Left hindlimb (tissue), 1 donor: ENCODE data around the gene KCNJ9.
A peak's percentile ranks its signal among the peaks of the same experiment; 100 is the strongest.

ENCODE experiments used
- DNase-seq: peaks from one replicate; pipeline ENCODE4 v3.0.0-alpha.2; 2018

KCNJ9 gene

DNA sequence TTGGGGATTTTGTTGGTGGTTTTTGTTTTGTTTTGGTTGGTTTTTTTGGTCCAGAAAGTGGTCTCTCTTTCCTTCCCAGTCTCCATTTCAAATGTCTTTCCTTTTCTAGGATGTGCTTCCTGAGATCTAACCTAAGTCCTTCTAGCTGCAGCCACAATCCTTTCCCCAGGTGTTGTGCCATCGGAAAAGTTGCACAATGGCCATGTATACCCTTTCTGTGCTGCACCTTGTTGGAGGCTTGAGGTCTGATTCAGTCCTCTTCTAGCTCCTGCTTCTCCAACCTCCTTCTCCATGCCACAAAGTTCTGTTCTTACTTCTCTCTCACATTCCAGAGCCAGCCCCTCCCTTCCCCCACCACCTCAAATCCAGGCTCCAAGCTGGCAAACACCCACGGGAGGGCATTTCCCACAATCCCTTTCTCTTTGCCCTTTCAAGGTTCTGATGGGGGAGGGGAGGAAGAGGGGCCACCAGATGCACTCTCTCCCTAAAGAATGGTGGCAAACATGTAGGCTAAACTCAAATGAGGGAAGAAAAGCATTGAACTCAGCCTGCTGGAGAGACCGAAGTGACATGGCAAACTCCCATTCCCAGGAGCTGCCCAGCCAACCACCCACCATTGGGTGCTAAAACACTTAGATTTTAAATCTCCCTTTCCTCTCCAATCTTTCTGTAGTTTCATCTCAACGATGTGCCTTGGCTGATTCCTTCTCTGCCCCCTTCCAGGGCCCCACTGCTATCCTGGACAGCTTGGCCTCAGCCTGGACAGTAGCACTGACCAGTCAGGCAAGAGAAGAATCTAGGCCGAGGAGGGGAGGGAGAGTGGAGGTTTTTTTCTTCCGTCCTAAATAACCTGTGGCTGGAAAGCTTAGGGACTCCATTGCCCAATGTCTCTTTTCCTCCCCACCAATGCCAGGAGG, 14.3 kb upstream of the KCNJ9 start:
- no peak for DNase-seq

DNA sequence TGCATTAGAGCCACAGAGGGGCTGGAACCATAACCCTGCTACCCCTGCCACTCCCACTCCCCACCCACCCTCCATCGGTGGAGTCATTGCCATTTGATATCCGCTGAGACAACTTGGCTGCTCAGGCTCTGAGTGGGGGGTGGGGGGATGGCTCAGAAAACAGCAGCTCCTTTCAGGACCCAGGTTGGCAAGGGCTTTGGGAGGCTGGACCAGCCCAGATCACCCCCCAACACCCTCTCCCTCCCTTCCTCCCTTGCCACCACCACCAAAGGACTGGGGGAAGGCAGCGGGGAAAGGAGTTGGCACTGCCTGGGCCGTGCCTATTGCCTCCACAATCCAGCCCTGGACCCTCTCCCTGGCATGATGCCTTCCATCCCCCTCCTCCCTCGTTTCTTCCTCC, 13.1 kb upstream of the KCNJ9 start:
- DNase-seq, result no peak

DNA sequence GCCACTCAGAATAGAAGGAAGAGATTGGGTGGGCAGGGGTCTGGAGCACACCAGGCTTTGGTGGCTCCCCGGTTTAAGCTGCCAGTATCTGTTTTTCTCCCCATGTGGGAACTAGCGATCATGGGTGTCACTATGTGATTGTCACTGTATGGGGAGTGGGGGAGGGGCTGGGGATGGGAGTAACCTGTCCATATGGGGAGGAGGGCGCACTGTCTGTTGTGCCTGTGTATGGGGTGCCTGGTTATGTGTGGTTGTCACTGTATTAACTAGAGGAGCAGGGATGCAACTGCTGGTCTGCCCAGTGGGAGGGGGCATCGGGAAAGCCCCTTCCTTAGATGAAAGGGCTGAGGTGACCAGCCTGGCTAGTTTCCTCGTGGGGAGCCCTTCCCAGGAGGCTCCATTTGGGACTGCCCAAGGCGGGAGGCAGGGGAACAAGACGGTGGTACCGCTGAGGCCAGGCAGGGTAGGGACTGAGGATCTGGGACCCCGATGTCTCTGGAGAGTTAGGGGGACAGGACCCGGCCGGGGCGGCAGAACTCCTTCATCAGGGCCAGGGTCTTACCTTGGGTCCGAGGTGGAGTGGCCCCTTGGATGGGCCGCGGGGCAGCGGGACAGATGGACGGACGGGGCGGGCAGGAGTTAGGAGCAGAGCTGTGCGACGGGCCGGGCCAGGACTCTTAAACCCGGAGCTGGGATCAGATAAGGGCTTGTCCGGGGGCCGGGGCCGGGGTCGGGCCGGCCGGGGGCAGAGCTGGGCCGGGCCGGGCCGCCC, 11.7 kb upstream of the KCNJ9 start, which contains the start of gene KCNJ10:
TSS of gene KCNJ10 (minus strand) at position 701 of the 772 bp plus-strand sequence. CDS start 27,628 bp downstream, outside the sequence.
- no peak for DNase-seq

DNA sequence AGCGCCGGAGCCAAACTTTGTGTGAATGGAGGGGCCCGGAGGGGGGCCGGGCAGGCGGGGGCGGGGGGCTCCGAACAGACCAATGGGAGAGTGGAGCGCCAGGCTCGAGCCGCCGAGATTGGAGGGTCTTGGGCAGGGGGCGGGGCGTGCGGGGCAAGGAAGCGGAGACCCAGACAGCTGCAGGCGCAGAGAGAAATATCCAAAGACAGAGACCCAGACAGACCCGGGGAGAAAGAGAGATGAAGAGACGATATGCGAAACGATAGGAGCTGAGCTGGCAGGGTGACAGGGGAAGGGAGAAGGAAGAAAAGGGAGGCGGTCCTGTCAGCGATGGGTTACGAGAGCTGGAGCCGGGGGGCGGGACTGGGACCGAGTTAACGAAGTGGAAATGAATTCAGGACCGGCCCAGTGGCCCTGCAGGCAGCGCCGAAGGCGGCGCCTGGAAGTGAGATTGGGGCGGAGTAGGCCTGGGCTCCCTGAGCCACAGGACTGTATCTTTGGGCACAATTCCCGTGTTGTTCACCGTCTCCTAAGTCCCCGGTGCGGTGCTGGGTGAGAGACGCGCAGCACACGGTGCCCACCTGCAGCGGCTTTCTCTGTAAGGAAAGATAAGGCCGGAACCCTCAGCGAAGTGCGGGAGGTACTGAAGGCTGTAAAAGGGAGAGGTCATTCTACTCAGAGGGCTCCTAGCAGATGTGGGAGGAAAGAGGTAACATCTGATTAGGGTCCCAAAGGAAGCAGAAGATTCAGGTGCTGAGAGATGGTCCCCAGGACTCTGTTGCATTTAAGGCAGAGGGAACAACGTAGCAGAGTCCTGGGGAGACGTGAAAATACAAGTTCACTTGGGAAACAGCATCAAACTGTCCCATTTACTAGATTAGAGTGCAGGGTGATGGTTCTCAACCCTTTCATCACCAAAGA, 10.8 kb upstream of the KCNJ9 start:
- peak; percentile 89 for DNase-seq

DNA sequence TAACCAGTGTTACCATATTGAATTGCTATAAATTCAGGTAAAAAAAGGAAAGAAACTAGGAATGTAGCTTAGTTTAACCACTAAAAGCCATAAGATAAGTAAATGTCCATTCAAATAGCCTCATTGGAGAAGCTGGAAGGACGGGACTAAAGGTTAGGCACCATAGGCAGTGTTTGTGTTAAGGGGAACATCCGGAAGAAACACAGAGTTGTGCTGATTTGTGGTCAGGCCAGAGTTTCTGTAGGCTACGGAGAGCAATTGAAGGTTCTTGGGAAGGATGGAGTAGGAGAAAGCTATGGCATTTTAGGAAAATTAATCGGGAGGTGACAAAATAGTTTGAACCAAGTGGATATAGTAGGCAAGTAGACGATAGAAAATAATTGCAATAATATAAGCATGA, 10.0 kb upstream of the KCNJ9 start:
- DNase-seq, result no peak

DNA sequence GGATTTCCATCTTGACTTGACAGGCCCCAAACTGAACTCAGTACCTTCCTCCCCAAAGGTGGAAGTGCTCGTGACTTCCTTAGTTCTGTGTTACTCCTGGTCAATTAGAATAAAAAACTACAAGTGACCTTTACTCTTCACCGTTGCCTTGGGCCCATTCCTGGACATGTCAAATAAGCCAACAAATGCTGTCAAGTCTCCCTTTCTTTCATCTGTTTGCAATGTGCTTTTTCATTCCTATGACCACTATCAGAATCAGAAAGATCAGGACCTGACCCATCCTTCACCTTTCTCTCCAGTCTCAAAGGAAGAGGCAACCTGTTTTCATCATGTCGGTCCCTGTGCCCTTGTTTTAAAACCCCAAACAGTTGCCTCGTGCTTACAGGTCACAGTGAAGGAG, 6.5 kb upstream of the KCNJ9 start:
- no peak for DNase-seq

DNA sequence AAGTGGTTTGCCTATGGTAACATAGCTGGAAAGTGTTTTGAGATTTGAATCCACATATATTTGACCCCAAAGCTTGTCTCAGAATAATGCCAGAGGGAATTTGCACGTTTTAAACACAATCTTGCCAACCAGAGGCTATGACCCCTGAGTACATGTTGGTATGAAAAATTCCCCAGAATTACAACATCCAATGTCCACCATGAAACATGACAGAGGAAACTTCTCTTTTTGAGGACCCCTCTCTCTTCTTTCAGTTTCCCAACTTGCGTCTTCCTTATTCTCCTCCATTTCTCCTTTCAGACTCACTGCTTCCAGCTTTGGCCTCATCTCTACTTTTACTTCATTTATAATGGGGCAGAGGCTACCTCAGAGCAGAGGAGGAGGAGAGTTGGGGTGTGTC, 5.5 kb upstream of the KCNJ9 start:
- no peak for DNase-seq

DNA sequence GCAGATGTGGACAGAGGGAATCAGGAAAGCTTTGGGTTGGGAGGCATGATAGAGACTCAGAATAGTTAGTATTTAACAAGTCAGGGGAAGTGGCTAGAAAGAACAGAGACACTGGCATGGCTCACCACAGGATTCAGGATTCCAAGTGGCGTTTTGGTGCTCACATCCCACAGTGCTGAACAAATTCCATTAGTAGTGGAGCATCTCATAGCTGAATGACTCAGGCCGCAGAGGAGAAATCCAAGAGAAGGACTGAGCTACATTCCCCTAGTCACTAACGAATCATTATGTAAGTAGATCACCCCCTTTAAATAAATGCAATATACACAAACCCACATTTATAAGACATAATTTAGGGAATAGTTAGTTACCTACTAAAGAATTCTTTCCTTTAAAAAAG, 5.0 kb upstream of the KCNJ9 start:
- peak; percentile 1 for DNase-seq

DNA sequence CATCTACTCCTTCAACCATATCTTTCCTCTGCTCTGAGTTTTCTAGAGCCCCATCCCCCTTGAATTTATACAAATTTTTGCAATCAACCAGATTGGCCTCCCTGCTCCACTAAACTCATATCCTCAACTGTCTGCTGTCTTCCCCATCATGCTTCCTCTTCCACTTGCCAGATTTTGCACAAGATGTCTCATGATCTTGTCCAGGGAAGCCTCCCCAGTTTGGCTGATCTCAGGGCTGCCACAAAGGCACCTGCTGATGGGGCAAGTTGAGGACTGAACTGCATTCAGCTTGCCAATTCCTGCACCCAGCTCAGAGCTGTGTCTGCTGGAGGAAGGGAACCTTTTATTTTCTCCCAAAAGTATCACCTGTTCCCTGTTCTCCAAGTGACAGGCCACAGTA, 3.9 kb upstream of the KCNJ9 start:
- no peak for DNase-seq

DNA sequence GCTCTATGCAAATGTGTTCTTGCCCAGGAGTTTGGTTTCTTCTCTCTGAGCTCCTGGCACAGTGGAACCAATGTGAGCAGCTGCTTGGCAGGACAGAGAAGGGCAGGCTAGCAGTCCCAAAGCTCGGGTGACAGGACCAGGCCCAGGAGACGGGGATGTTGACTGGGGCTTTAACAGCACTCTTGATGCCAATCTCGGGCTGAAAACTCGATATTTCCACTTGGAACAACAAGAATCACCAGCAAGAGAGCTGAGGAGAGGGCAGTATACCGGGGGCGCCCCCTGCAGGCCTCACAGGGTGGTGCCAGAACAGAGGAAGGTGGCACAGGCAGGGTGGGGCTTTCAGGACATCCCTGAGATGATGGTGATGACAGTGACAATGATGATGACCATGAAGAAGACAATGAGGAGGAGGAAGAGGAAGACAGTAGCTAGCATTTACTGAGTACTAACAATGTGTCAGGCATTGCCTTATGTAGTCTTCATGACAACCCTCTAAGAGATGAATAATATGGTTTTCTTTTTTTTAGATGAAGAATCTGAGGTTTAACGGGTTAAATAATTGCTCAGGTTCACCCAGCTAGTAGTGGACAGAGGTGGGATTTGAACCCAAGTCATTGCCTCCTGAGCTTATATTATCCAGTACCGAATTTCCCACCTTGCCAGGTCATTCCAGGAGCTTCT, 2.7 kb upstream of the KCNJ9 start:
- no peak for DNase-seq

DNA sequence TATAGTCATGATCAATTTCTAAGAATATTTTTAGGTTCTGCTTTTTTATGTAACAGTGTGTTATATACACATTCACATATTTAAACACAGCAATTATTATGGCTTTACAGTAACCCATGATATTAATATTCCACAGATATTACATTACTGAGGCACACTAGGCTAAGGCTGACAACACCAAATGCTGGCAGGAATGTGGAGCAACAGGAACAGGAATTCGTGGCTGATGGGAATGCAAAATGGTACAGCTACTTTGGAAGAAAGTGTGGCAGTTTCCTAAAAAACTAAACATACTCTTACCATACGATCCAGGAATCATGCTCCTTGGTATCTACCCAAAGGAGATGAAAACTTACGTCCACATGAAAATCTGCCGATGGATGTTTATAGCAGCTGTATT, 1.9 kb upstream of the KCNJ9 start:
- DNase-seq, result no peak

DNA sequence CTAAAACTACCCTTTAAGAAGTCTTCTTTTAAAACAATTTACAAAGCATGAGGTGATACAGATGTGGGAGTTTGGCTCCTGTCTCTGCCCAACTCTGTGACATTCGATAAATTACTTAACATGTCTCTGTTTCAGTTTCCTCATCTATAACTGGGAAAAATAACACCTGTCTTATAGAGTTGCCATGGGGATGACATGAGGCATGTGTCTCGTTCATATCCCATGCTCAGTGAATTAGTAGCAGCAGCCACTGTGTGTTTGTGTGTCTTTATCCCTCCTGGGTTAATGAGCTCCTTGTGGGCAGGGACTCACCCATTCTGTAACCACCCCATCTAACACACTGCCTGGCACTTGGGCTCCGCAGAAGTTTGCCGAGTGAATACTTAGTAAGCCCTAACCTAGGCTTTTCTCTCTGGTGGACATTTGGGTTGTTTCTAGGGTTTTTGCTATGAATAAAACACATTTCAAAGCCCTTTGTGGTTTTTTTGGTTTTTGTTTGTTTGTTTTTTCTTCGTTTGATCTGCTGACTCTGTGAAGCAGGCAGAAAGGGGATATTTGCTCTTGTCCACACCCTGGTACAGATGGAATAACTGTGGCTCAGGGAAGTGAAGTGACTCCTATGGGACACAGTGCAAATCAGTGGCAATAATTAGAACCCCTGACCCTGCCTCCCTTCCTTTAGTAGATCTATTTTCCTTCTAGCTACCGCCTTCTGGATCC, 797 bp upstream of the KCNJ9 start:
- DNase-seq, result peak; percentile 2

DNA sequence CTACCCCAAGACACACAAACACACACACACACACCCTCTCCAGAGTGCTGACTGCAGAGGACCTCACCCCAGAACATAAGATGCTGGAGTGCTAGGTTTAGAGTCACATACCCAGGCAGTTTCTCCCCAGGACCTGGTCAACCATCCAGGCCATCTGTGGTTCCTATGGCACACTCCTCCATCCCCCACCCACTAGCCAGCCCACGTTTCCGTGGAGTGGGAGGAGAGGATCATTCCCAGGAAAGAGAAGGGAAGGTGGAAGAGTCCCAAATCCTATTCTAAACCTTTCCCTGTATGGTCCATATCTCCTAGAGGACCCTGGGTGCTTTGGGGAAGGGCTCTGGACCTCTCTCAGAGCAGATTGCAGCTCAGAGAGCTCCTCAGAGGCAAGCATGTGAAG, 1.1 kb downstream of the KCNJ9 start:
- no peak for DNase-seq

DNA sequence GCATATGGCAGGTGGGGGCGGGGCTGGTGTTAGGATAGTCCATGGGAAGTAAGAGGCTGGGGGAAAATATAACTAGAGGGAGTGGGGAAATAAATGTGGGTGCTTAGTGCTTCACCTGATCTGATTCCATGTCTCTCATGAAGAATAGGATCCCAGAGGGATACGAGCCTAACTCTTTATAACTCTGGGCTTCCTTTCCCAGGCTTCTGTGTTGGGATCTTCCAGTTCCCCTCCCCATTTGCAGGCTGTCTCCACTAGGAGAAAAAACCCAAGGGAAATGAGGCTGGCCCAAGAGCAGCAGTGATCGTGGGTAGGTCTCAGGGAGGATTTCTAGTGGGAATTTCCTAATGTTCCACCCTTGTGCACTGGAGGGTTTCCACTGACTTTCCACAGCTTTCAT, 1.6 kb downstream of the KCNJ9 start:
- DNase-seq, result no peak

DNA sequence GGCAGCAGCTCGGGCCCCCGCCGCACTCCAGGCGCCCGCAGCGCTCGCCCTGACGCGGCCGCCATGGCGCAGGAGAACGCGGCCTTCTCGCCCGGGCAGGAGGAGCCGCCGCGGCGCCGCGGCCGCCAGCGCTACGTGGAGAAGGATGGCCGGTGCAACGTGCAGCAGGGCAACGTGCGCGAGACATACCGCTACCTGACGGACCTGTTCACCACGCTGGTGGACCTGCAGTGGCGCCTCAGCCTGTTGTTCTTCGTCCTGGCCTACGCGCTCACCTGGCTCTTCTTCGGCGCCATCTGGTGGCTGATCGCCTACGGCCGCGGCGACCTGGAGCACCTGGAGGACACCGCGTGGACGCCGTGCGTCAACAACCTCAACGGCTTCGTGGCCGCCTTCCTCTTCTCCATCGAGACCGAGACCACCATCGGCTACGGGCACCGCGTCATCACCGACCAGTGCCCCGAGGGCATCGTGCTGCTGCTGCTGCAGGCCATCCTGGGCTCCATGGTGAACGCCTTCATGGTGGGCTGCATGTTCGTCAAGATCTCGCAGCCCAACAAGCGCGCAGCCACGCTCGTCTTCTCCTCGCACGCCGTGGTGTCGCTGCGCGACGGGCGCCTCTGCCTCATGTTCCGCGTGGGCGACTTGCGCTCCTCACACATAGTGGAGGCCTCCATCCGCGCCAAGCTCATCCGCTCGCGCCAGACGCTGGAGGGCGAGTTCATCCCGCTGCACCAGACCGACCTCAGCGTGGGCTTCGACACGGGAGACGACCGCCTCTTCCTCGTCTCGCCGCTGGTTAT, 2.8 kb downstream of the KCNJ9 start:
- no peak for DNase-seq

DNA sequence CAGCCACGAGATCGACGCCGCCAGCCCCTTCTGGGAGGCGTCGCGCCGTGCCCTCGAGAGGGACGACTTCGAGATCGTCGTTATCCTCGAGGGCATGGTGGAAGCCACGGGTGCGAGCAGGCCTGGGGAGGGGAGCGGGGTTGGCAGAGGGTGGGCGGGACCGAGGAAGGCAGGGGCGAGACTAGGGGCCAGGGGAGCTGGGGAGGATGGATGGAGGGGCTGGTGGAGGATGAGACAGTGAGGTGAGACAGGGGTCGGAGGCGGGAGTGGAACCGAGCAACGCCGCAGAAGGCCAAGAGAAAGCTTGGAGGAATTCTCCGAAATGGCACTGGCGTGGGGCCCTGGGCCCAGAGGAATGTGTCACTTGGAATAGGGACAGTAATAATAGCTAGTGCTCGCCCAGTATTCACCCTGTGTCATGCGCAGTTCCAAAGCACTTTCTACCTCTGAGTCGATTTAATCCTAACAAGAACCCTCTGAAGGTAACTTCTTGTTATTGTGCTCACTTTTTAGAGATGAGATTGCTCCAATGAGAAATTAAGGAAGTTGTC, 3.5 kb downstream of the KCNJ9 start:
- DNase-seq, result no peak

DNA sequence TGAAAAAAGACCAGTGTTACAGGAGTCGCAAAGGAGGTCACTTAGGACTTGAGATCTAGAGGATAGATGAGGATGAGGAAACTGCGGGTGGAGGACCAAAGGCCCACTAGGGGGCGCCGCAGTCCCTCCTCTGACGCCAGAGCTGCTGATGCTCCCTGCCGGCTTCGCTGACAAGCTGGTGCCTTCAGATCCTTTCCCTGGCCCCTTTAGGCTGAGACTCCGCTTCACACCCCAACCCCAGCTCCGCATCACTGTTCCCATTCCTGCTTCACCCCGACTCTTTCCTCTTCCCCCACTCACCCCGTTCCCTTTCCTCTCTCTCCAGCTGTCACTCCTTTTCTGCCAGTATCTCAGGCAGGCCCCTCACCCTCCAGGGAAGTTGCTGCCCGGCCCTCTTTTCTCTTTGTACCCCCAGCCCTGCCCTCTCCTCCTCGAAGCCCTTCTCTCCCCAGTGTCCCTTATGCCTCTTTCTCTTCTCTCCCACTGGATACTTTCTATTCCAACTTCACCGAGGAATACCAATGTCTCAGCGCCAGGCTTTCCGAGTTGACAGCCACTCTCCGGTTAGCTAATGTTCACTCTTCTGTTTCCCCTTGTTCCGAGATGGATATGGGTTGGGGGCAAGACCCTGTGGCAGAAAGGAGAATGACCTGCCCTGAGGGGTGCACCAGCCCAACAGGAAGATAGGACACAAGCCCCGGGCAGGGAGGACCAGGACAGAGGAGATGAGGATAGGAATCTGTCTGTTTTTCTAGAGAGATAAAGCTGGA, 4.5 kb downstream of the KCNJ9 start:
- DNase-seq, result peak; percentile 81

DNA sequence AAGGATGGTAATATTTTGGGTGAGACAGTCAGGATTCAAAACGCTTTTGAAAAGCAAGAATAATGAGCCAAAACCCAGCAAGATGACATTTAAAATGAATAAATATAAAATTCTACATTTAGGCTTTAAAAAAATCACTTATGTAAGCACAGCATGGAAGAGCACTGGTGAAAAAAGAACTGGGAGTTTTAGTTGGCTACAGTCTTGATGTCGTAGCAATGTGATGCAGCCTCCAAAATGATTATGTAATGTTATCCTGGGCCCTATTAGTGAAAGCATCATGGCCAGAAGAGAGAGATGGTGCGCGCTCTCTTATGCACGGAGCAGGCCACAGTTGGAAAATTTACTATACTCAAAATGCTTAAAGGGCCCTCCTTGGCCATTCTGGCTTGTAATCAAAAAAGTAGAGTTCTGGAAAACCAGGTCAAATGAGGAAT, 5.1 kb downstream of the KCNJ9 start:
- no peak for DNase-seq

DNA sequence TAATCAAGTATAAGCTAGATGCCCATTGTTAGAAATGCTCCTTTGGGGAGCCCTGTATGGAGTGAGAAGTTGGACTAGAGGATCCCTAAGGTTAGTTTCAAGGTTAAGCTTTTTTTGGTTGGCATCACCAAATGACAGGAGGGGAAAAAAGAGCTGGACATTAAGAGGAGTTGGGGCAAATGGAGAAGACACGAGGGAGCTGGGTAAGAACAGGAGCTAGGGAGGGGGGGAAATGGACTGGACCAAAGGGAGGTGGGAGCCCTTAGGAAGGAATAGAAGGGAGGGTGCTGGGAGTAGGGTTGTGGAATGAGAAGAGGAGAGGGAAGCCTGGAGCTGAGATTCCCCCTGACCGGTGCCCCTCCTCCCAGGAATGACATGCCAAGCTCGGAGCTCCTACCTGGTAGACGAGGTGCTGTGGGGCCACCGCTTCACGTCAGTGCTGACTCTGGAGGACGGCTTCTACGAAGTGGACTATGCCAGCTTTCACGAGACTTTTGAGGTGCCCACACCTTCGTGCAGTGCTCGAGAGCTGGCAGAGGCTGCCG, 5.9 kb downstream of the KCNJ9 start:
- DNase-seq, result no peak
